BLaER1 (cell line): ENCODE measurements around the gene DUSP21.
"Not testable (repeated sequence)": the region's sequence is repeated elsewhere in the genome, so short reads cannot be mapped to it uniquely, and the experiment has no call there.

ENCODE experiments used
- H3K27ac ChIP-seq: shearing (Covaris generic); formaldehyde crosslinking; 2 replicates; pipeline ENCODE4 v1.8.1; 2022
- H3K27me3 ChIP-seq: shearing (Covaris generic); formaldehyde crosslinking; 2 replicates; pipeline ENCODE4 v1.8.1; 2022
- H3K36me3 ChIP-seq: shearing (Covaris generic); formaldehyde crosslinking; 2 replicates; pipeline ENCODE4 v1.8.1; 2022
- H3K4me1 ChIP-seq: shearing (Covaris generic); formaldehyde crosslinking; 2 replicates; pipeline ENCODE4 v1.8.1; 2022
- H3K4me2 ChIP-seq: shearing (Covaris generic); formaldehyde crosslinking; 2 replicates; pipeline ENCODE4 v1.8.1; 2022
- H3K4me3 ChIP-seq: shearing (Covaris generic); formaldehyde crosslinking; 2 replicates; pipeline ENCODE4 v1.8.1; 2022
- H3K9ac ChIP-seq: shearing (Covaris generic); formaldehyde crosslinking; 2 replicates; pipeline ENCODE4 v1.8.1; 2022
- H3K9me3 ChIP-seq: shearing (Covaris generic); formaldehyde crosslinking; 2 replicates; pipeline ENCODE4 v1.8.1; 2022
- H4K20me1 ChIP-seq: shearing (Covaris generic); formaldehyde crosslinking; 2 replicates; pipeline ENCODE4 v1.8.1; 2022
- Cebpa-rat ChIP-seq: shearing (Covaris generic); IDR thresholded peaks from 2 replicates; pipeline ENCODE4 v1.8.1; 2022

The DUSP21 gene

GRCh38 chrX:44843753-44844152, at the start of gene DUSP21:
DUSP21 (plus strand) TSS chrX:44844021; CDS start chrX:44844133, 112 bp downstream.
- Histone ChIP-seq H3K4me3 (no peak within 1 kb of the TSS), H3K4me2 (no peak within 1 kb of the TSS), H3K9ac (no peak within 1 kb of the TSS), H4K20me1 (no peaks in the 10 kb centered on the region), H3K9me3 (no peaks in the 10 kb centered on the region), H3K27me3 (no peaks in the 10 kb centered on the region), H3K4me1 (no peaks in the 10 kb centered on the region), H3K36me3 (no peaks in the 10 kb centered on the region), H3K27ac (no peak within 1 kb of the TSS)
- no peak for TF ChIP-seq Cebpa-rat

DNA sequence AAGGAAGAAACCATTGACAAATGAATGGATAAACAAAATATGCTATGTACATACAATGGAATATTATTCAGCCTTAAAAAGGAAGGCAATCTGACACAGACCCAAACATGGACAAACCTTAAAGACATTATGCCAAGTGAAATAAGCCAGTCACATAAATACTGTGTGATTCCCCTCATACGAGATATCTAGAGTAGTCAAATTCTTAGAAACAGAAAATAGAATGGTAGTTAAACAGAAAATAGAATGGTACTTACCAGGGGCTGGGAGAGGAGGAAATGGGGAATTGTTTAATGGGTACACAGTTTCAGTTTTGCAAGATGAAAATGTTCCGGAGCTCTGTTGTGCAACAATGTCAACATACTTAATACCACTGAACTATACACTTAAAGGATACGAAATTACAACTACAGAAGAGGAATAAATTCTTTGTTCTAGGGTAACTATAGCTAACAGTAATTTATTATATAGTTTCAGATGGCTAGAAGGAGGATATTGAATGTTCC, 47.8 kb upstream of the DUSP21 start:
- Histone ChIP-seq H3K36me3 (no peaks in the 10 kb centered on the region), H3K27ac (no peak overlapping the region), H3K4me3 (no peak overlapping the region), H3K9ac (no peak overlapping the region), H4K20me1 (no peaks in the 10 kb centered on the region), H3K27me3 (no peaks in the 10 kb centered on the region), H3K9me3 (no peaks in the 10 kb centered on the region), H3K4me1 (no peaks in the 10 kb centered on the region), H3K4me2 (no peak overlapping the region)
- TF ChIP-seq Cebpa-rat = no peak

GRCh38 chrX:44802613-44803012, 41.2 kb upstream of the DUSP21 start:
- H3K9ac ChIP-seq = no peak overlapping the region

GRCh38 chrX:44815681-44816080, 28.1 kb upstream of the DUSP21 start:
- H3K36me3 ChIP-seq = no peaks in the 10 kb centered on the region
- H3K9me3 ChIP-seq = no peaks in the 10 kb centered on the region
- no peaks in the 10 kb centered on the region for H4K20me1 ChIP-seq
- H3K27ac ChIP-seq = no peak overlapping the region
- H3K27me3 ChIP-seq = no peaks in the 10 kb centered on the region
- H3K4me2 ChIP-seq = no peak overlapping the region
- TF ChIP-seq Cebpa-rat = no peak
- no peak overlapping the region for H3K4me3 ChIP-seq
- no peaks in the 10 kb centered on the region for H3K4me1 ChIP-seq
- H3K9ac ChIP-seq = no peak overlapping the region

More at GRCh38 chrX:44802613-44803012, 41.2 kb upstream of the DUSP21 start:
- no peaks in the 10 kb centered on the region for H3K36me3 ChIP-seq
- H3K27ac ChIP-seq = no peak overlapping the region
- no peaks in the 10 kb centered on the region for H3K4me1 ChIP-seq
- no peak for TF ChIP-seq Cebpa-rat
- H3K27me3 ChIP-seq = no peaks in the 10 kb centered on the region
- no peaks in the 10 kb centered on the region for H3K9me3 ChIP-seq
- no peak overlapping the region for H3K4me2 ChIP-seq
- no peaks in the 10 kb centered on the region for H4K20me1 ChIP-seq
- no peak overlapping the region for H3K4me3 ChIP-seq

DNA sequence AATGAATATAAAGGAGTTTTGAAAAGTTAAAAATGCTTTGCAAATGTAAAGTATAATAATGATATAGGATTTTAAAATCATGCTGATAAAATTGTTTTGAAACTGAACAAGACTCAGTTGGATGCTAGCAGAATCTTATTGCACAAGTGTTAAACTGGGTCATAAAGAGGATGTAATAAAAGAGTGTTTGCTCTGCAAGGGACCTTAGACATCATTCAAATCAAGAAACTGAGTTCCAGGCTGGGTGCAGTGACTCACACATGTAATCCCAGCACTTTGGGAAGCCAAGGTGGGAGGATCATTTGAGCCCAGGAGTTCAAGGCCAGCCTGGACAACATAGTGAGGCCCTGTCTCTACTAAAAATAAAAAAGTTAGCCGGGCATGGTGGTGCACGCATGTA, 27.5 kb upstream of the DUSP21 start:
- no peak for TF ChIP-seq Cebpa-rat

GRCh38 chrX:44817029-44817428, 26.8 kb upstream of the DUSP21 start:
- Histone ChIP-seq H3K9me3 (0 out of 2 replicates have a peak, but pooled peaks cover 7% of the 10 kb centered on the region), H3K9ac (no peak overlapping the region), H3K4me1 (no peaks in the 10 kb centered on the region), H3K27ac (no peak overlapping the region), H3K27me3 (no peaks in the 10 kb centered on the region), H4K20me1 (no peaks in the 10 kb centered on the region), H3K4me3 (no peak overlapping the region), H3K4me2 (no peak overlapping the region), H3K36me3 (no peaks in the 10 kb centered on the region)
- TF ChIP-seq Cebpa-rat = no peak

More for the DNA sequence above, 27.5 kb upstream of the DUSP21 start:
- Histone ChIP-seq H4K20me1 (no peaks in the 10 kb centered on the region), H3K4me2 (no peak overlapping the region), H3K4me3 (no peak overlapping the region), H3K27ac (no peak overlapping the region), H3K36me3 (no peaks in the 10 kb centered on the region), H3K4me1 (no peaks in the 10 kb centered on the region), H3K9me3 (0 out of 2 replicates have a peak, but pooled peaks cover under 1% of the 10 kb centered on the region), H3K27me3 (no peaks in the 10 kb centered on the region), H3K9ac (no peak overlapping the region)

- Histone ChIP-seq H3K4me3 (no peak overlapping the region), H3K9ac (no peak overlapping the region), H3K4me1 (no peaks in the 10 kb centered on the region), H3K27me3 (no peaks in the 10 kb centered on the region), H3K27ac (no peak overlapping the region), H3K36me3 (no peaks in the 10 kb centered on the region), H4K20me1 (no peaks in the 10 kb centered on the region), H3K9me3 (0 out of 2 replicates have a peak, but pooled peaks cover 8% of the 10 kb centered on the region), H3K4me2 (no peak overlapping the region)
- TF ChIP-seq Cebpa-rat = no peak
Observed at GRCh38 chrX:44822601-44823000, 21.2 kb upstream of the DUSP21 start.

GRCh38 chrX:44823193-44823592, 20.6 kb upstream of the DUSP21 start:
- not testable (repeated sequence) for H3K4me3 ChIP-seq, H3K36me3 ChIP-seq, H4K20me1 ChIP-seq, H3K4me2 ChIP-seq, H3K4me1 ChIP-seq, H3K9ac ChIP-seq, H3K9me3 ChIP-seq, H3K27ac ChIP-seq, H3K27me3 ChIP-seq

- no peaks in the 10 kb centered on the region for H3K9me3 ChIP-seq
- H4K20me1 ChIP-seq = no peaks in the 10 kb centered on the region
- no peak overlapping the region for H3K4me2 ChIP-seq
- no peak overlapping the region for H3K4me3 ChIP-seq
- no peaks in the 10 kb centered on the region for H3K36me3 ChIP-seq
- no peak for TF ChIP-seq Cebpa-rat
- no peaks in the 10 kb centered on the region for H3K4me1 ChIP-seq
- H3K27ac ChIP-seq = no peak overlapping the region
- H3K9ac ChIP-seq = no peak overlapping the region
- H3K27me3 ChIP-seq = no peaks in the 10 kb centered on the region
Observed at GRCh38 chrX:44828008-44828605, 15.7 kb upstream of the DUSP21 start.

- H3K4me3 ChIP-seq = no peak overlapping the region
- no peaks in the 10 kb centered on the region for H3K4me1 ChIP-seq
- H4K20me1 ChIP-seq = no peaks in the 10 kb centered on the region
- no peak overlapping the region for H3K27ac ChIP-seq
- H3K27me3 ChIP-seq = no peaks in the 10 kb centered on the region
- no peaks in the 10 kb centered on the region for H3K9me3 ChIP-seq
- H3K9ac ChIP-seq = no peak overlapping the region
- no peaks in the 10 kb centered on the region for H3K36me3 ChIP-seq
- no peak overlapping the region for H3K4me2 ChIP-seq
- no peak for TF ChIP-seq Cebpa-rat
Observed at GRCh38 chrX:44829832-44830231, 14.0 kb upstream of the DUSP21 start.
